WTC11 (cell line): Measurements from ENCODE around the gene WDR33. TPM values are rescaled to one million over a fixed set of nuclear protein-coding genes. Genes with fewer than 3 reads are reported as not detected.

Experiments
- ATAC-seq: fragments of 200-7000 bp; cut with Tn5 transposase; 2 replicates; pipeline ENCODE4 v1.10.0; 2021; ENCODE audit warnings: mild to moderate bottlenecking, moderate library complexity
- CTCF ChIA-PET: fragments of 300-600 bp; sonication (Branson Sonifier 250); formaldehyde crosslinking; loops from one replicate; lab custom pipeline; 2021; ENCODE audit warnings: antibody characterized with exemption; lab: Charles Lee
- POLR2A ChIA-PET: fragments of 350-600 bp; sonication (Branson Sonifier 250); formaldehyde crosslinking; loops from one replicate; lab custom pipeline; 2021; ENCODE audit warnings: antibody characterized with exemption; lab: Charles Lee
- DNase-seq: peaks from one replicate; pipeline ENCODE4 v3.0.0; 2021; ENCODE audit warnings: low spot score
- H3K27ac Mint-ChIP-seq: 2 replicates; pipeline ENCODE4 v1.8.0; 2021; ENCODE audit warnings: mixed read lengths
- H3K27me3 Mint-ChIP-seq: 2 replicates; pipeline ENCODE4 v1.8.0; 2021; ENCODE audit warnings: low read depth, mild to moderate bottlenecking, moderate library complexity, mixed read lengths
- H3K36me3 Mint-ChIP-seq: 2 replicates; pipeline ENCODE4 v1.8.0; 2021; ENCODE audit warnings: mixed read lengths
- H3K4me1 Mint-ChIP-seq: 2 replicates; pipeline ENCODE4 v1.8.0; 2022; ENCODE audit warnings: mixed read lengths
- H3K4me3 Mint-ChIP-seq: 2 replicates; pipeline ENCODE4 v1.8.0; 2021; ENCODE audit warnings: mild to moderate bottlenecking, moderate library complexity, mixed read lengths
- H3K9me3 Mint-ChIP-seq: 2 replicates; pipeline ENCODE4 v1.8.0; 2021; ENCODE audit warnings: mixed read lengths
- AFF4 ChIP-seq: sonication (generic); formaldehyde crosslinking; IDR thresholded peaks from 2 replicates; pipeline ENCODE4 v1.8.1; 2023; ENCODE audit warnings: mild to moderate bottlenecking, missing genetic modification reagents, borderline replicate concordance
- ARID4B ChIP-seq: sonication (generic); formaldehyde crosslinking; IDR thresholded peaks from 2 replicates; pipeline ENCODE4 v1.8.0; 2023; ENCODE audit warnings: missing genetic modification reagents, mild to moderate bottlenecking, borderline replicate concordance
- ATF2 ChIP-seq: sonication (generic); formaldehyde crosslinking; IDR thresholded peaks from 2 replicates; pipeline ENCODE4 v1.8.1; 2022; ENCODE audit warnings: low read depth, missing genetic modification reagents, borderline replicate concordance
- CDX4 ChIP-seq: fragments of 250-450 bp; sonication (Bioruptor Pico); IDR thresholded peaks from 2 replicates; pipeline ENCODE4 v1.9.0; 2021; ENCODE audit warnings: moderate library complexity, mild to moderate bottlenecking, inconsistent platforms, borderline replicate concordance
- FOXJ3 ChIP-seq: sonication (generic); formaldehyde crosslinking; IDR thresholded peaks from 2 replicates; pipeline ENCODE4 v1.9.0; 2021; ENCODE audit warnings: missing genetic modification reagents, mild to moderate bottlenecking, borderline replicate concordance
- FOXP1 ChIP-seq: sonication (generic); formaldehyde crosslinking; IDR thresholded peaks from 2 replicates; pipeline ENCODE4 v1.8.0; 2022; ENCODE audit warnings: missing genetic modification reagents, mild to moderate bottlenecking, moderate library complexity, borderline replicate concordance
- JAZF1 ChIP-seq: fragments of 250-450 bp; sonication (Bioruptor Pico); IDR thresholded peaks from 2 replicates; pipeline ENCODE4 v1.9.0; 2021; ENCODE audit warnings: moderate library complexity, mild to moderate bottlenecking, inconsistent platforms
- NFE2L1 ChIP-seq: sonication (generic); formaldehyde crosslinking; IDR thresholded peaks from 2 replicates; pipeline ENCODE4 v1.8.1; 2023; ENCODE audit warnings: missing genetic modification reagents
- PRRX2 ChIP-seq: fragments of 250-450 bp; sonication (Bioruptor Pico); IDR thresholded peaks from 2 replicates; pipeline ENCODE4 v1.8.0; 2021; ENCODE audit warnings: mild to moderate bottlenecking
- USF1 ChIP-seq: sonication (generic); formaldehyde crosslinking; IDR thresholded peaks from 2 replicates; pipeline ENCODE4 v1.8.0; 2022; ENCODE audit warnings: mild to moderate bottlenecking, missing genetic modification reagents
- ZNF138 ChIP-seq: sonication (generic); formaldehyde crosslinking; conservative IDR thresholded peaks from 2 replicates; pipeline ENCODE4 v1.8.1; 2022; ENCODE audit warnings: mild to moderate bottlenecking, moderate library complexity, missing genetic modification reagents
- ZNF671 ChIP-seq: fragments of 250-450 bp; sonication (Bioruptor Pico); IDR thresholded peaks from 2 replicates; pipeline ENCODE4 v1.8.0; 2021; ENCODE audit warnings: mild to moderate bottlenecking
- ZSCAN18 ChIP-seq: fragments of 250-450 bp; sonication (Bioruptor Pico); IDR thresholded peaks from 2 replicates; pipeline ENCODE4 v2.1.2; 2022; ENCODE audit warnings: mild to moderate bottlenecking, moderate library complexity
- total RNA-seq: library from RNA; stranded (reverse); gene quantifications from 3 replicates; pipeline ENCODE4 v1.2.3, GENCODE V29; 2021

WDR33 gene
- total RNA-seq, 1 experiment from 2014 or later = 67.1 TPM

GRCh38 chr2:127721978-127722355 is 89.0 kb downstream of the WDR33 start:
- Mint-ChIP-seq H3K4me3 (no peak overlapping the region), H3K36me3 (peaks cover 62% of the 10 kb centered on the region), H3K9me3 (no peaks in the 10 kb centered on the region), H3K4me1 (no peaks in the 10 kb centered on the region), H3K27me3 (no peaks in the 10 kb centered on the region), H3K27ac (no peak overlapping the region)
- ChIA-PET CTCF (no interaction called here), POLR2A (no interaction called here)
- no peak for TF ChIP-seq USF1 (CRISPR knock-in tag)
- no peak for TF ChIP-seq AFF4 (CRISPR knock-in tag)
- no peak for TF ChIP-seq FOXJ3 (CRISPR knock-in tag)
- TF ChIP-seq ZNF138 (CRISPR knock-in tag) = no peak
- TF ChIP-seq PRRX2 (CRISPR knock-in tag) = no peak
- TF ChIP-seq CDX4 (CRISPR knock-in tag) = no peak
- TF ChIP-seq ARID4B (CRISPR knock-in tag) = no peak
- DNase-seq (no peak), ATAC-seq (no peak)

GRCh38 chr2:127721311-127721977 is 89.5 kb downstream of the WDR33 start:
- H3K27me3 Mint-ChIP-seq = no peaks in the 10 kb centered on the region
- TF ChIP-seq JAZF1 (no peak), NFE2L1 (CRISPR knock-in tag) (no peak), FOXJ3 (CRISPR knock-in tag) (no peak), ZSCAN18 (CRISPR knock-in tag) (no peak), ZNF671 (CRISPR knock-in tag) (no peak), FOXP1 (no peak), ATF2 (CRISPR knock-in tag) (no peak)
- TF ChIP-seq, all 79 proteins: peak for 0
- ChIA-PET CTCF (no interaction called here), POLR2A (no interaction called here)
- no peak overlapping the region for H3K27ac Mint-ChIP-seq
- peaks cover 2% of the 10 kb centered on the region for H3K4me1 Mint-ChIP-seq
- no peaks in the 10 kb centered on the region for H3K9me3 Mint-ChIP-seq
- no peak overlapping the region for H3K4me3 Mint-ChIP-seq
- H3K36me3 Mint-ChIP-seq = peaks cover 66% of the 10 kb centered on the region
- DNase-seq (no peak), ATAC-seq (no peak)
